HG03097 (cell line): ENCODE data around the gene AKAP5.

Source experiments
- ATAC-seq: cut with Tn5 transposase; IDR thresholded peaks from one replicate; pipeline ENCODE4 v1.9.1; 2021; ENCODE audit not compliant: unreplicated experiment, low FRiP score

The AKAP5 gene

DNA sequence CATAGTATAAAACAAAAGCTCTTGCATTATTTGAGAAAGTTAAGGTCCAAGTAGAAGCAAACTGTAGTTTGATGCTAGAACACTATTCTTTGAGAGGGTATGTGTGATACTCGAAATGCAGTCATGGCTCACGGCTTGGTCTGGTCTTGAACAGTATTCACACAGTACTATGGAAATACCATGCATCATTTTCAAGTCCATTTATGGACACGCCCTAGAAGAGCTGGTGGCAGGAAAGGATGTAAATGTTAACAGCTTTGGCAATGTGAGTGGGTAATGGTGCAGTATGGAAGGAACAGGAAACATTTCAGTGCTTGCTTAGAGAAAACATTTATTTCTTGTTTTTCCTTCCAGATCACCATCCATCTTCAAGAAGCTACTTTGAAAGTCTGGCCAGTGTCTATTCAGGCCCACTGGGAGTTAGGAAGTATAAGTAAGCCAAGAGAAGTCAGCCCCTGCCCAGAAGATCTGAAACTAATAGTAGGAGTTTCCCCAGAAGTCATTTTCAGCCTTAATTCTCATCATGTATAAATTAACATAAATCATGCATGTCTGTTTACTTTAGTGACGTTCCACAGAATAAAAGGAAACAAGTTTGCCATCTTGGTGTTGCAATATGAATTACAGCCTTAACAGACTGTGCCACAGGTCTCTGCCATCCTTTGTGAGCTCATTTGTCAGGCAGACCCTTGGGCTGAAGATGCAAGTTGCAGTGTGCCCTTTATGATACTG is 5.7 kb upstream of the AKAP5 start:
- no peak for ATAC-seq

DNA sequence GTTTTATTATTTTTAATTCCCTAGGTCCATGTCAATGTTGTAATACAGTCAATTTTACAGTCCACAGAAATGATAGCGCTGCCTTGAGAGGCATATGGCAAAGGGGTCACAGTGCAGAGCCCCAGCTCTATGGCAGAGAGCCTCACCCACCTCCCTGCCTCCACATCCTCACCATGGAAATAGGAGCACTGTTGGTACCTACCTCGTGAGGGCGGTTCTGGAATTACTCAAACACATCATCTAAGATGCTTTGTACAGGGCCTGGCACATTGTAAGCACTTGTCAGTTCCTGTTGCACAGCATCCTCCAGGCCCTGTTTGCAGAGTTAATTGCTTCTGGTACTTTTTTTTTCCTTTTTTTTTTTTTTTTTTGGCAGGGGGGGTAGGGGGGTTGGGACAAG is 4.1 kb upstream of the AKAP5 start:
- no peak for ATAC-seq

DNA sequence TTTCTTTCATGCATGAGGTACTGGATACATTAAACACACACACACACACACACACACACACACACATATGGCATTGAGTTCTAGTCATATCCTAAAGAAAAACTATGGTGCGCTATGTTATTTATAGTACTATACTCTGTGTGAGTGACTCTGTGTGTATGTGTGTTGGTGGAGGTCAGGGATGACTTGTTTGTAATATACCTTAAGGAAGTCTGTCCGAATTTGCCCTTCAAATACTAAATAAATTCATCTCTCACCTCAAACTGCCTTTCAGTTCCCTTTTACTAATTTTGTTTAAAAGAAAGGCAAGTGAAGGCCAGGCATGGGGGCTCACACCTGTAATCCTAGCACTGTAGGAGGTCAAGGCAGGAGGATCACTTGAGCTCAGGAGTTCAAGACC is 2.1 kb upstream of the AKAP5 start:
- no peak for ATAC-seq

DNA sequence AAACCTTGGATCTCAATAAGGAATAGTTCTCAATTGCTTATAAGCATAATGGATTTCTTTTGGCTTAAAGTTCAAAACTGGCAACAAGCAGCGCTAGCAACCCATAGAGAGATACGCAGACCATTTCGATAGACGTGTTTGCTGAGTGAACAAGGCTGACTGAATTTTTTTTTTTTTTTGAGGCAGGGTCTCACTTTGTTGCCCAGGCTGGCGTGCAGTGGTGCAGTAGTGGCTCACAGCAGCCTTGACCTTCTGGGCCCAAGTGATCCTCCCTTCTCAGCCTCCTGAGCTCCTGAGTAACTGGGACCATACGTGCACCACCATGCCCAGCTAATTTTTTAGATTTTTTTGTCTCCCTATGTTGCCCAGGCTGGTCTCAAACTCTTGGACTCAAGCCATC is 1.4 kb upstream of the AKAP5 start:
- no peak for ATAC-seq

DNA sequence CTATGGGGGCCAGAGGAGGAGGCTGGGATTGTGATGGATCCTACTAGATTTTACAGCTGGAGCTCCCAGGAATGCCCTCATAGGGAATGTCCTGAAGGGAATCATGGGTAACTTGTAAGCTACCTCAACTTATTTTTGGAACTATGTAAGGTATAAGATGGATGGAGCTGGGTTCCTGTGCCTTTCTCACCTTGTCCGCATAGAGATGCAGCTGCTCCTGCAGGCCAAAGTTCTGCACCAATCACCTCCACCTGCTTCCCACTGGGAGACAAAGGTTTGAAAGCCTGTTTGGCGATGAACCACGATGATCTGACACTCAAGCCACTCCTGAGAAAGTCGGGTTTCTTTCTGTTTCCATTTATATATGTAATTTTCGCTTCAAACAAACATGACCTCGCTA is 648 bp upstream of the AKAP5 start:
- ATAC-seq = no peak

DNA sequence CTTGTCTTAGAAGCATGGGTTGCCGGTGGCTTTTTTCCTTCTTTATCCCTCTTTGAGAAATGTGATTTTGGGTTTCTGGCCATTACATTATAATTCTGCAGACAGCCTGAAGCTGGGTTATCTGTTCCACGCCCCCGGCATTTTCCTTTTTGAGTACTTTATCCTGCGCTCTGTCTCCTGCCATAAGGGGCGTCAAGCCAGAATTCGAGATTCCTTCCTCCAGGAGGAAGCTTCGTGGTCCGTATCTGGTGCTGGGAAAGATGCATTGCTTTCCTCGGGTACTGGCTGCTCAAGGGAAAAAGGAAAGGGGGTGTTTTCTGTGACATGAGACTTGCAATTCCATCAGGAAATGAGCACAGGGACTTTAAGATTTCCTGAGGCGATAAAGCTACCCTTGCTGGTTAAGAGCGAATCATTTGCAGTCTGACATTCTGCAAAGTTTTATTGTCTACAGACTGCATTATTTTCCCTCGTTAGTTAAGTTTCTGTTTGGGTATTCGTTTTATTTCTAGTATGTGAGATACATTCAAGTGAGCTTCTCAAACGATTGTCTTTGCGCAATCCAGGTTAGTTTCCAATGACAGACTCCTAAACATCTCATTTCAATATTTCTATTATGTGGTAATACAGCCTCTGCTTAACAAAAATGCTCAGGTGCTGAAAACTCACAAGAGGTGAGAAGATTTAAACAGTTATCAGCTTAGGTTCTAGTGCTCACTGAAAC is 694 bp downstream of the AKAP5 start:
- ATAC-seq = no peak

DNA sequence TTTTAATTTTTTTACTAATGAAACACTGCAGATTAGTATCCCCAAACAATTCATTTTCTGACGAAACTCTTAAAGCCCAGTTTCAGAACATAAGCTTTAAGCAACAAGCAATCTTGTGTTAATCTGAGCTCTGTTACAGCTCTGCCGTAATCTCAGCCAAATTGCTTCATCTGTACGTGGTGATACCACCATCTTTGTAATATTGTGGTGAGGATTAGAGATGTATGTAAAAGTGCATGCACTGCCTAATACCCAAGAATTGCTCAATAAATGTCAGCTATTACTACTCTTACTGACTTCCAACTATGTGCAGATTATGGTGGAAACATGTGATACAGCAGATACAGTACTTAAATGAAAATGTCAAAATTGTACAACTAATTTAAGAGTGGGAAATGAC is 1.8 kb downstream of the AKAP5 start:
- no peak for ATAC-seq

DNA sequence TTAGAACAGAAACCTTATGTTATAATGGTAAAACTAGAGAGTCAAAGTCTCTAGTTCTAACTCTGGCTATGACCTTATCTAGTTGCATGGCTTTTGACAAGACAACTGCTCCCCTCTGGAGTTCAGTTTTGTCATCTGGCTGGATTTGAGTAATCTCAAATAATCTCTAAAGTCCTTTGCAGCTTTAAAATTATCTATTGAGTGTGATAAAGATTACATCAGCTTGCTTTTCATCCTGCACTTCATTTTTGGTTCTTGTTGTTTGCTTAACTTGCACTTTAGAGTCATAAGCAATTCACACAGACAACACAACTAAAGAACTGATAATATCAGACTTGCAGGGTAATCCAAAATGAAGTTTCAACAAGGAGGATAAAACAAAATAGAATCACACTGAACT is 2.3 kb downstream of the AKAP5 start:
- no peak for ATAC-seq

DNA sequence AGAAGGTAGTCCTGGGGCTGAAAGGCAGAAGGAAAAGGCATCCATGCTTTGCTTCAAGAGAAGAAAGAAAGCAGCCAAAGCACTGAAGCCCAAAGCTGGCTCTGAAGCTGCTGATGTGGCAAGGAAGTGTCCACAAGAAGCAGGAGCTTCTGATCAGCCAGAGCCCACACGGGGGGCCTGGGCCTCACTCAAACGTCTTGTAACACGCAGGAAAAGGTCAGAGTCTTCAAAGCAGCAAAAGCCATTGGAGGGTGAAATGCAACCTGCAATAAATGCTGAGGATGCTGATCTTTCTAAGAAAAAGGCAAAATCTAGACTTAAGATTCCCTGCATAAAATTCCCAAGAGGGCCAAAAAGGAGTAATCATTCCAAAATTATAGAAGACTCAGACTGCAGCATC is 3.2 kb downstream of the AKAP5 start:
- no peak for ATAC-seq

DNA sequence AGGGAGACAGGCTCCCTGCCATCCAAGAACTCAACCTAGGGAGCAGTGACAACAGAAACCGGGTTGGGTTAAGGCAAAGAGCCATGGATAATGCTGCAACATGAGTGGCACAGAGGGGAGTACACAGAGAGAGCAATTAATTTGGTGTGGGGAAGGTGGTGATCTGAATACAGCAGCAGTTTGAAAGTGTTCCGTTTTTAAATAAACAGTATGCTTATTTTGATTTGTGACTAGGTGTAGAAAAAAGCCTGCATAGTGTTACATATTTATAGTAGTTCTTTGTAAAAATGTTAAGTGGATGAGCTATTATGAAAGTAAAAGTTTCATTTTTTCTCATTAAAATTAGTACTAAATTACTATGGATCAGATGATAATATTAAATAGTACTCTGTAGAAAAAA is 8.7 kb downstream of the AKAP5 start:
- ATAC-seq = no peak

DNA sequence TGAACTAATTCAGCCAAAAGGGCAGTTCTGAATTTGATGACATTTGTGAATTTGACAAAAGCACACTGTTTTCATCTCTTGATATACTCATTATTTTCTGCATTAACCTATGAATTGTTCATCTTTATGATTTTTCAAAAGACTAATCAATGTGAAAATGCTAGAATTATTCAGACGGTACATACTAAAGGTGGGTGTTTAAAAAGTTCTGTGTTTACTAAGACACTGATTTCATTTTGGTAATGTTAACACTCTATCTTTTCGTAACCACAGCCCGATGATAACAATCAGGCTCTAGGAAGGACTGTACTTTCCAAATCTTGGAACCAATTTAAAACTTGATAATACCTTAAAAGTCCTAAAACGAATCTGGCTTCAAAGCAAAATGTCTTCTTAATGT is 9.4 kb downstream of the AKAP5 start:
- ATAC-seq = no peak

DNA sequence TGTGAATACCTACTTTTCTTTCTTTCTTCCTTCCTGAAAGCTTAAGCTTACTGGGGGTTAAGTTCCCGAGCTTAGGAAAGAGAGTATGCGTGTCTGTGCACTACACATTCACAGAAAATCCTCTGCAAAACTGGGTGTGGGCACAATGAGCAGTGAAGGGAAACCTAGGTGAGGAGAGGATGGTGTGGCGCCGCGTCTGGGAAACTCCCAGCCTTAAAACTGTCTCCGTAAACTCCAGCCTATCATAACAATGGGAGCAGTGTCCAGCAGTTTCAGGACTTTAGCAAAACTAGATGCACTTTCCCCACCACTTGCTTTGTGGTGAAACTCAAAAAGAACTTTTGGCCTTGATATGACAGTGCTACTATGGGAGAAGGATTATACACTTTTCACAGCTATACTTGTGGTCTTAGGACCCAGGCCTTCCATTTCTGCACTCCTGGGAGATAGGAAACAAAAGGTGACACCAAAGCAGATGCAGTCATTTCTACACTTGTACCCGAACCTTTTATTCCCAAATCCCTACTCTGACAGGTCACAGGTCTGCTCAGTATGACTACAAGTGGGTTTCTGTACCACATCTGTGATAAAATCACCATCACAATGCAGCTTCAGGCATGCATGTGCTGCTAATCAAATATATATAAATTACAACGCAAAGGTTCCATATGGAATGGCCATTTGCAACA is 10.4 kb downstream of the AKAP5 start:
- no peak for ATAC-seq

DNA sequence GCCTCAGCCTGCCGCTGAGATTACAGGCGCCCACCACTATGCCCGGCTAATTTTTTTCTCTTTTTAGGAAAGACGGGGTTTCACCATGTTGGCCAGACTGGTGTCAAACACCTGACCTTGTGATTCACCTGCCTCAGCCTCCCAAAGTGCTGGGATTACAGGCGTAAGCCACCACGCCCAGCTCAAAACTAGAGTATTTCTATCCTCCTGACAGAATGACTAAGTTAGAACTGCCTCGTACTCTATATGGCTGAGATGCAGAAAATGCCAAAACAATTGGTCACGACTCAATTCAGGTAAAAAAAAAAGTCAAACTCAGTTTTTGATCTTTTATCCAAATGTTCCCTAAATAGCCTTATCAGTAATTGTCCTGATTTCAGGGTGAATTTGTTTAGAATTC is 11.1 kb downstream of the AKAP5 start:
- ATAC-seq = no peak

DNA sequence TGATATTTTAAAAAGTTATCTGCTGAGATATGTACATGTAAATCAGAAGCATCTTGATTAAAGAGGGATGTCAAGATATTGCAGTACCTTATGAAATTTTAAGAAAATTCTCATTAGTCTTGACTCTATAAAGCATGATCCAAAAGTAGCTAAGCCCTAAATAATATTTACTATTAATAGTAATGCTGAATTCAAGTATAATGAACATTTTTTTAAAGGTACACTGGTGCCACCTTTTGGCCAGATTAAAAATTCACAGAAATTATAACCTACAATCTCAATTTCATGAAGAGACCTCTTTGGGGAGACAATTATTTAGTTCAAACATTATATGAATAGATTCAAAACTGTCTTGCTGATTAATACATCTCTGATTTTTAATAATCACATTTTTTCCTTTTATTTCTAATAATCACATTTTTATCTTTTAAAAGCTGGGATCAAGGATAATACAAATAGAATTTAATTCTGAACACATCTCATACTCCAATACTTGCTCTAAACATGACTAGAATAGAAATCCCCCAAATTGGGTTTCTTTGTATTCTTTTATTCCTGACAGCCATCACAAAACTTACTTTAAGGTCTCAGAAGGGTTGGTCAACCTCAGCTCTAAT is 13.4 kb downstream of the AKAP5 start:
- ATAC-seq = no peak

DNA sequence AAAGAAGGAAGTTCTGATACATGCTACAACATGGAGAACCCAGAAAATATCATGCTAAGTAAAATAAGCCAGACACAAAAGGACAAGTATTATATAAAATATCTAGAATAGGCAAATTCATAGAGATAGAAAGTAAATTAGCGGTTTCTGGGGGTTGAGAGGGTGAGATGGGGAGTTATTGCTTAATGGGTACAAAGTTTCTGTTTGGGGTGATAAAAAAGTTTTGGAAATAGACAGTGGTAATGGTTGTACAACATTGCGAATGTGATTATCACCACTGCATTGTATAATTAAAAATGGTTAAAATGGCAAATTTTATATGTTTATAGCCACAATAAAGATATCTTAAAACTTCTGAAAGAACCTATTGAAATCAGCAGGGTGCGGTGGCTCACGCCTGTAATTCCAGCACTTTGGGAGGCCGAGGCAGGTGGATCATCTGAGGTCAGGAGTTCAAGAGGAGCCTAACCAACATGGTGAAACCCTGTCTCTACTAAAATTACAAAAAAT is 23.3 kb downstream of the AKAP5 start:
- no peak for ATAC-seq

DNA sequence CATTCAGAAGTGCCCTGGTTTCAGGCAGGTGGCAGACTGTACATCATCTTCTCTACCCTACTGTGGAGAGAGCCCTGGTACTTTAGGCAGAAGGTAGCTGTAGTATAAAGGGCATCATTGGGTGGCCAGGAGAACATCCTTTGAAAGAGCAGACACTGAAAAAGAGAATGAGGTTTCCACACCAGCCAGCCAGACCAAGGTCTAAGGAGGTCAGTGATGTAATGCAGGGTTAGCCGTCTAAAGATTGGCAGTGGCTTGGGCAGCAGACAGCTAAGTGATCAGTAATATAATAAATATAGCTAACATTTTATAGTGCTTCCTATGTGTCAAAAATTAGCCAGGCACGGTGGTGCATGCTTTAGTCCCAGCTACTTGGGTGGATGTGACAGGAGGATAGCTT is 26.3 kb downstream of the AKAP5 start:
- ATAC-seq = no peak

DNA sequence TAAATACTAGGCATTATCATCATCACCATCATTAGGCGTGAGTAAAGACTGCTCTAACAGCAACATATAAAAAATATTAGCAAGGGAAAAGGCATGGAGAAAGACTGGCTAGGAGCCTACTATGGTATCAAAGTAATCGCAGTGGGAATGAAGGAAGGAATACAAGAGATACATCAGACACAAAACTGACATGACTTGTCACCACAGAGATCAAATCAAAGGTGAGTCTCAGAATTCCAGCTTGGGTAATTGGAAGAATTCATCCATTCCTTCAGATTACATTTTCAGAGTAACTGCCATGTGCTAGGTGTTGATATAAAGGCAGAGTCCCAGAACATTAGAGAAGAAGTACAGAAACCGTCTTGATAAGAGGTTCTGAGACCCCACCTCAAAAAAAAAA is 28.2 kb downstream of the AKAP5 start:
- no peak for ATAC-seq

DNA sequence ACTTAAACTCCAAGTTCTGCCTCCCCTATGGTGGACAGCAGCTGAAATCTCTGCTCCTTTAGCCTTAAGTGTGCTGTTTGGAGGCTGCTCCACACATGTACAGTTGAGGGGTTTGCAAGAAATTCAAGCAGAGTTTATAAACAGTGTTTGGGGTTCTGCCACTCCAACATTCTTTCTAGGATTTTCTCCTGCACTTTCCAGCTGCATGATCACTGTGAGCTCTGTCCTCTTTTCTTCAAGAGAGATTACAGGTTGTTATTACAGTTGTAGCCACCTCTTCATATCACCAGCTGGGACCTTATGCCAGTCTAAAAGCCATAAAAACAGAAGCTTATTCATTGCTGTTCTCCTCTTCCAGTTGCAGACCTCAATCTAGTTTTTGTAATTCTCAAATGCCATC is 30.0 kb downstream of the AKAP5 start:
- no peak for ATAC-seq

DNA sequence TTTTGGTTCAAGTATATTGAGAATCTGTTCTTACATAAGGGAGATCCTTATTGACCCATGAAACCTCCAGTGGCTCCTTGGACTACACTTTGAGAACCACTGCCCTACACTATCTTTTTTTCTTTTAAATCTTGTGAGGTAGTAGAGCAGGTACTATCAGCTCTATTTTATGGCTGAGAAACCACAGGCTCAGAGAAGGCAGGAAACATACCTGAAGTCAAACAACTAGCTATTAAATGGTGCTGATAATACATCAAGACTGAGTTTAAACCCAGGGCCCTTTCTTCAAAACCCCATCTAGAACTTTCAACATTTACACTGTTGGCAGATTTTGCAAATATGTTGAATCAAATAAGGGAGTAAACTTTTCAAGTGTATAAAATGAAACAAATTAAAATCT is 31.5 kb downstream of the AKAP5 start:
- ATAC-seq = no peak

DNA sequence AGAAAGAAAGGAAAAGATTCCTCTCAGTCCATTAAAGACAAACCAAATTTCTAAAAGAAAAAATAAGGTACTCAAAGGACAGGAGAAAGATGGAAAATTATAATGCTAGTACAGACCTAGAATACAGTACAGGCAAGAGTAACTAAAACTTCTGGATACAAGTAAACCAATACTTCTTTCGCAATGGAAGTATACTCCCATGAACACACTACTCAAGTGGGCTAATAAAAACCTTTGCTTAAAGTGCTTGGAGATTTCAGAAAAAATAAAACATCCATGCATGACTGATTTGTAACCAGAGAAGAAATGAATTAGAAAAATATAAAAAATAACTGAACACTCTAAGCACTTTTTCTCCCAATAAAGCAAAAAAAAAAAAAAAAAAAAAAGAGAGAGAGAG is 34.8 kb downstream of the AKAP5 start:
- ATAC-seq = no peak

DNA sequence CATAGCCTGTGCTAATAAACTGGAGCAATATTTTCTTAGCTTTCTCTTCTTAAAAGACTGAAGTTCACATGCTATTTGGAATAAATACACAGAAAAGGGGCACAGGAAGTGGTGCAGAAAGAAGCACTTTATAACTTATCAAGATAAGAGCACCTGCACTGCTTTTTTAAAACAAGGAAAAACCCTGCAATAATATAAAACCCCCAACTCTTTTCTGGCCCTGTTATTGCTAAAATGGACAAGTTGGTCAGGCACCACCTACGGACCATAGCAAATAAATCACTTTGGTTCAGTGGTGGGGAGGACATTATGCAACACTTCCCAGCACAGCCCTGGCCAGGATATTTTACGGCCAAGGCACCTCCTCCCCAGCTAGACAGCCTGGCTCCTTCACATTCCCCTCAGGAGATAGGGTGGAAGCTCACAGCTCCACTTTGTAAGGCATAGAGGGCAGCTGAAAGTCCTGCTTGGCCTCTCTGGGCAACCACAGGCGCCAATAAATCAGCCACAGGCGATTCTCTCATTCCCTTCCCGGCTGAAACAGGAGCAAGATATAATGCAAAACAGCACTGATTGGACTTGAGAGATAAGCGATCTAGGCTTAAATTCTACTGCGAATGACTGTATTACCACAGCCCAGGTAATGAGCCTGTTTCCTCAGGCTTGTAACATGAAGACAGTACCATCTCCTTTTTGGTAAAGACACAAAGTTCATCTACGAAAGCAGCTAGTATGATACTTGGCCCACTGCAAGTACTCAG is 36.3 kb downstream of the AKAP5 start:
- ATAC-seq = no peak
